GM15510 (cell line): Measurements from ENCODE around the gene MYO19.

Experiments used
- POLR2A ChIP-seq: IDR thresholded peaks from 3 replicates; pipeline ENCODE4 v1.6.1; 2011; ENCODE audit warnings: borderline replicate concordance; ENCODE audit not compliant: insufficient read length; ENCODE audit errors: extremely low read depth

Gene MYO19

DNA sequence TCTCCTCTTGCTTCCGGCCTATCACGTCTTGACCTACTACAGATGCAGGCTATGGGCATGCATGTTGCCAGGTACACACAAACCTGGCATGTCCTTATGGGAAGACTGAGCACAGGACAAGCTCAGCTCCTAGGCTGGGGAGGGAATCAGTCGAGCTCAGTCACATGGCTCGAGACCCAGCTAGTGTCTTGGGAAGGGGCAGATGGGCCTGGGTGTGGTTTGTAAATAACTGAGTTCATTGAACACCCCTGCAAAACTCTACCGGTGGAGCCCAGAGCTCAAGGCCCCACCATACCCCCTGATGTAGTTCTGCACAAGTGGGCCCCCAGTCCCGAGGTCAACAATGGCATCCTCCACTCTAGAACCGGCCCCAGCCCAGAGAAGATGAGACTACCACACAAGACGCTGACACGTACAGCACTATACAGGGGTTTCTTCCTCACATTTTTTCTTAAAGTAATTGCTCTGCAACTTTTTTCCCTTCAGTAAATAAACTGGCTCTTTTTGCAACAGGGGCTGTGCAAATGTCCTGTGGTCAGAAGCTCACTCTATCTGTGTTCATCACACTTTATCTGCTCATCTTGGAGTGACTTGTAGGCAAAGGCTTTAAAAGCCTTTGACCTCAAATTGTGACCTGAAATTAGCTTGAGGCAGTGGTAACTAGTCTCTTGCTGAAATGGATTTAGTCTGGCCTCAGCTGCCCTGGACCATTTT, 25.2 kb downstream of the MYO19 start:
- TF ChIP-seq POLR2A, result no peak

DNA sequence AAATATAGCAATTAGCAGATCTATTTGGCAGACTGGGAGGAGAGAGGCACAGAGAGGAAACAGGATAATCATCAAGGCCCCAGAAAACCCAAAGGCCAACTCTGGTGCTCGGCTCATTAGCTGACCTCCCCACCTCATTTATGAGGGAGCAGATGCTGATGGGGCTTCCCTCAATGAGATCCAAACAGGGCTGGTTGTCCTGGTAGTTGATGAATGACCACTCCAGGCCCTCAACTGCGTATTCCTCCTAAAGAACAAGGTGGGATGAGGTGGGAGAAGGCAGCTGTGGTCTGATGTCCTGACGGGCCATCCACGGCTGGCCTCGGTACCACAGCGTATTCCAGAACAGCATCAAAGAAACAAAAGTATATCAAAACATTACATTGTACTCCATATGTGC, 27.4 kb downstream of the MYO19 start:
- TF ChIP-seq POLR2A, result no peak

DNA sequence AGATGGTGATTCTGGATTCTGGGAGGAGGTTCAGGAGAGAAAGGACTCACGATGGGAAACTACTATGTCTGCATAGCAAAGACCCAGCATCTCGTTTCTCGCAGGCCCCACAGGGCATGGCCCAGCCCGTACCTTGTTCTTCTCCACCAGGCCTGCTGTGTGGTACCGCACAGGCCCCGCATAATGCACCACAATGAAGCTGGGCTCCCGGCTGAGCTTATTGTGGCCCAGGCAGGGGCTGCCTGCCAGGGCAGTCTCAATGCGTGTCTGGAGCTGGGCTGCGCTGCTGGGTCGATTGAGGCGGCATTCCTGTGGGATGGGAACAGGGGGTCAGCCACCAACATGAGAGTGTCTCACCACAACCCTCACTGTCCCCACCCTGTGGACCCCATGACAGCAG, 27.8 kb downstream of the MYO19 start:
- no peak for TF ChIP-seq POLR2A

DNA sequence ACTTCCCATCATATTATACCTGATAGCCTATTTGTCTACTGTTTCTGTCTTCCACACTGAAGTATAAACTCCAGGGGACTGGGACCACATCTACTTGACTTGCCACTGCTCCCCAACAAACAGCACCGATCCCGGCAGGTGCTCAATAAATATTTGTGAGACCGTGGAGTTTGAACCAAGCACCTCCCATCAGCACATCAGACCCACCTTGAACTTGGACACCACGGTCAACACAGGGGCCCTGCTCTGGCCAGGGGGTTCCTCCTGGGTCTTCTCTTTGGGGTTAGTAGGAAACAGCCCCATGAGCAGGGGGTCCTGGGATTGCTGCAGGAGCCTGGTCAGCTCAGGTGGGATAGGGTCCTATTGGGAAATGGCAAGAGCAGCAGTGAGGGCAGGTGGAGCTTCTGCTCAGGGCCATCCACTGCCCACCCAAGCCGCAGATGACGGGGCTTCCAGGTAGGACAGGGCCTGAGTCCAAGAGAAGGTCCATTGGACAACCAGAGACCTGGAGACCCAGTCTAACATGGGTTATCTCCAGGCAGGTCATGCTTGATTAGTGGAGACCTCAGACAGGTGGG, 28.3 kb downstream of the MYO19 start:
- TF ChIP-seq POLR2A, result no peak

DNA sequence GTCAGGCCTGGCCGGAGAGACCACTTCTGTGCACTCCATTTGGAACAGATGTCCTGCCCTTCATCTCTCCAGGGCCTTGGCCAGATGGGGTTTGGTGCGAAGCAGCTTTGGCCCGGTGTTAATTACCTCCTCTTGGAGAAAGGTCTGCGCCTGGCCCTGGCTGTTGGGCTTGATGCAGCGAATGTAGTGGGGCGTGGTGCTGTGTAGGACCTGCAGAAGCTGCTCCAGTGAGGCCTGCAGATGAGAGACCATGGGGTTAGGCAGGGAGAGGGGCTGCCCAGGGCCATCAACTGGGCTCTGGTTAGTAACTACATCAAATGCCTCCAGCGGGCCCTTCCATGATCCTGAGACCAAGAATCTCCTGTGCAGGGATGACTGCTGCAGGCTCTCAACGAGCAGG, 29.5 kb downstream of the MYO19 start:
- TF ChIP-seq POLR2A, result no peak

DNA sequence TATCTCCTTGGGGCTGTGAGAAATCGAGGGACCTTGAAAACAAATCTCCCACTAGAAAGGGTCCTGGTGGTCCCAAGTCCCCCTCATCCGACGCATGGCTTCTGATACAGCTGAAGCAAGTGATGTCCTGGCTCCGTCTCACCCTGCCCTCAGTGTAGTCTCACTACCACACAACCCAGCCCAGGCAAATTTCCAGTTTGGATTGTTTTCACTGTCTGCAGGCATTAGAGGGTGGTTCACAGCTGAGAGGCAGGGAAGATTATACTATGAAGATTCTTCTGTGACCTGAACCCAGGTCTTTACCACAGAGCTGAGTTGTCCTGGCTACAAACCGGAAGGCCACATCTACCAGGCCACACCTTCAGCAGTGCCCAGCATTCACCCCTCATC, 30.5 kb downstream of the MYO19 start:
- no peak for TF ChIP-seq POLR2A

DNA sequence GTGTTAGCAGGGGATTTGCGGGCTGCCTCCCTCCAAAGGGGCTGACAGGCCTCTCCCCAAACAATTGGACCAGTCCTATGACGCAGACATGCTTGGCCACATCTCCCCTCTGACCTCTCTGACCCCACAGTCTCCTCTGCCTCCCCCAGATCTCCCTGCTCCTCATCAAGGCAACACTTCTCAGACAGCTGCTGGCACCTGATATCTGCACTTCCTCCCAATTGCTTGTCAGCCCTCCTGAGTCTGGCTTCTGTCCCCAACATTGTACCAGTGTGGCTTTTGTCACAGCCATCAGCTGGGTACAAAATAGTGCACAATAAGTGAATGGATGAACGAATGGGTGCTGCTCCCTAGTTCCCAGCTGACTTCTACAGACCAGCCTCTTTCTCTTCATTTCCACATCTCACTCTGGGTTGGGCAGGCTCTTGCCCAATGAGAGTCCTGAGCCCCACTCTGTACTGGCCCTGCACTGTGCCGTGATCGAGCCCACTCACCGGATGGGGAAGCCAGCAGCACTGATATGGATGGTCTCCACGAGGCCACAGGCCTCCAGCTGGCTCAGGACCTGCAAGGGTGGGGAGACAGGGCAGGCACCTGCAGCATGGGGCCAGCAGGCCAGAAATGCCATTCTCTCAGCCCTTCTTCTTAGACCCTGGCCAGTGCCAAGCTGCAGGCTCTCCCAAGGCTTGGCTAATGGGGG, 31.1 kb downstream of the MYO19 start:
- TF ChIP-seq POLR2A, result no peak

DNA sequence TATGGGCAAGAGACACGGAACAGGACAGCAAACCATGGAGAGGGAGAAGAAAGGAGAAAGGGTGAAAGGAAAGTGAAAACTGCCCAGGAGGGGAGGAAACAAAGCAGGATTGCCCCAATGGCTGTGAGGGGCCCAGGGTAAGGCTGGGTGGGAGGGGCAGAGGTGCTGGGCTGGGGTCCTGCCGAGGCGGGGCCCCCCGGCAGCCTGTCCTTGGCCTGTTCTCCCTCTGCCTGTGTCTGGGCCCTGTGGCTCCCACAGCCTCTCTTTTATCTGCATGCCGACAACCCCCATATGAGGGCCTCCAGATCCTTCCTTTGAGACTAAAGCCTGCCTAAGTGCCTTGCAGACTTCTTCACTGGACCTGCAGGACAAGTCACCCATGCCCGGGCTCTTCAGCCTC, 32.7 kb downstream of the MYO19 start:
- no peak for TF ChIP-seq POLR2A

DNA sequence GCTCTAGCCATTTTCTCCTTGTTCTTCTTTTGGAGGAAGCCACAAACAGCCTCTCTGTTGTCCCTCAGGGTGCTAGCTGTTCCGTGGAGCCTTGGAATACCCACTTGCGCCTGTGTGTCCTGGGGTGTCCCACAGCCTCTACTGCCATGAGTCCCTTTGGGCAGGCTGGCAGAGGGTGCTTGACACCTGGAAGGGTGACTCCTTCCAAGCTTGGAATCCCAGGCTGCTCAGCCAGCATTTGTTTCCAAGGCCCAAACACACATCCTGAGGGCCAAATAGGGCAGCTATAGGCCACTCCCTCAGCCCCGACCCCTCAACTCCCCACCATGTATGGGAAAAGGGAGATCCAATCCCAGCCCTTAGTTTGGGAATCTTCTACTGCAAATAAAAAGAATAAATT, 33.3 kb downstream of the MYO19 start:
- TF ChIP-seq POLR2A, result no peak

DNA sequence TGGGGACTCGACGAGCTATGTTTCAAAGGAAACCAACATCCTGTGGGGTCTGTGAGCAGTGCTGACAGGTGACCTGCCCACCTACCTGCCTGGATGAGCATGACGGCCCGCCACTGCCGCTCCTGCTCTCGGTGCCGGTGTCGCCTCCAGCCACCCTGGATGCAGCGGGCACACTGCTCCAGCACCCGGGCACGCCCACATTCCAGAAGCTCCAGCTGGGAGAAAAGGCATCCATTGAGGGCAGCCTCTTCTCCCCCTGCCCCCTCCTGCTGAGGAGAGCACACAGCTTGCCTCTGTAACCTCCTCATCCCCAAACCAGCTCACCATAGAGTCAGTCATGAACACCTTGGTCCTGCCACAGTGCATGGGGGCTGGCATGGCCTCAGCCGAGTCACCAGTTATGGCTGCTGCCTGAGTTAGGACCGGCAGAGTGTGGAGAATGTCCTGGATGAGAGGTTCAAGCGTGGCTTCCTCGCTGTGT, 33.9 kb downstream of the MYO19 start:
- TF ChIP-seq POLR2A, result no peak

DNA sequence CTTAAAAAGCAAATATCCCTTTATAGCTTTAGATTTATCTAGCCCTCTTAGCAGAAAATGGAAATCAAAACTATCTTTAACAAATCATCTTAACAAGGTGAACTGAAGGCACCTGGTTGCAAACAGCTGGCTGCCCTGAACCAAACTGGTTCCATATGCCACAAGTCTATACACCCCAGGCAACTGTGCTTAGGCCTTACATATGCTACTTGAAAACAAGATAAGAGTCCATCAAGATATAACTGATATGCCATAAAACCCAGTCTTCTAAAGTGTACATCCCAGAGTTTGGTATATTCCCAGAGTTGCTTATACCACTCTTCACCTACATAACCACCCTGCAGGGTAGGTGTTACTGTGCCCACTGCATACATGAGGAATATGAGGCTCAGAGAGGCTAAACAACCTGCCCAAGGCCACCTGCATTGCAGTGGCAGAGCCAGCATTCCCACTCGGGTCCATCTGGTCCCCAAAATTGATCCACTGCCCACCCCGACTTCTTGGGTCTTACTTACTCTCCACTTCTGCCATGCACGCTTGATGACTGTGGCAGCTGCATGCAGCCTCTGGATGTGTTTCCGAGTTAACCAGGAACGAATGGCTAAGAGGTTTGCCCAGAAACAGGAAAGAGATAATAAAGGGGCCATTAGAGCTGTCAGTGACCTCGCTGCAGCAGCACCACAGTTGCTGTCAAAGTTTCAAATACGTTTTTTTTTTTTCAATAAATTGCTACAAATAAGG, 35.9 kb downstream of the MYO19 start:
- TF ChIP-seq POLR2A, result no peak

DNA sequence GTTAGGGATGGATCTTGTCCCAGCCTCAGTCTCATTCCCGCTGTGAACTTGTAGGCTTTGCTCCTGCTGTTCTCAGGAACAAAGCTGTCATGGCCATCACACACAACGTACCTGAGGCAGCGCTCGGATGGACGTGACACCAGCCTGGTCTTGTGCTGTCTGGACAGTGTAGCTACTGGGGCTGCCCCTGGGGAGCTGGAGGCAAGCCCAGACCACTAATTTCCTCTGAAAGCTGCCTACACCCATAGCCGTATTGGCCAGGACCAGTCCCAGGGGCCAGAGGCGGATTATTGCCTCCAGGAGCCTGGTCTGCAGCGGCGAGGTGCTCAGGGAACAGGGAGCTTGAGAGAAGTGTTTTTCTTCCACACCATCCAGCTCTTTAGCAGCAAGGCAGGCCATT, 36.5 kb downstream of the MYO19 start:
- no peak for TF ChIP-seq POLR2A

DNA sequence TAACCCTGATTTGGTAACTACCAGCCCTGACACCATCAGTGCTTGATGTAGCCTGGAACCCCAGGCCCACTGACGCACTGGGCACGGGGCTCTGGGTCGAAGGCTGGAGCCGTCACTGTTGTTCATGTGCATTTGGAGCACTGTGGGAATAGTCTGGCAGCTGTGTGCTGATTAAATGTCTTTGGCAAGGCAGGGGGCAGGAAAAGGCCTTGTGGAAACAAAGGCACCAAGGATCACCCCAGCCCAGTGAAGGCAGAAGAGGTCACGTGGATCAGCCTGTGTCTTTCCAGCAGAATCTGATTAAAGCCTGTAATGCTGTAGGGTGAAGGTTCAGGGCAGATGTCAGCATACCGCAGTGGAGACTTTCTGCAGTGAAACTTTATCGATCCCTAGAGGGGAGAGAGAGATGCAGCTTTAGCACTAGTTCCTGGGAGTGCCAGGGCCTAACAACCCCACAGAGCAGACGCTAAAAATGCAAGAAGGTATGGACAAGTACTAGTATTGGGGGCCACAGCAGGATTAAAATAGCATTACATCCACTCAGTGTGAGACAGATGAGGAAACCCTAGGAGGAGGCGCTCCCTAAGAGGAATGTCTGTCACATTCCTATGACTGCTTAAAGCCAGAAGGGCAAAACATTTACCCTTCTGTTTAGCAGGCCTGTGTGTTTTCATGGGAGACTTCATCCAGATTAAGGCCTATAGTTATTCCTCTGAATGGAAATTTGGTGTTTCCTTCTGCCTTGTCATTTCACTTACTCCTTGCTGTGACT, 38.5 kb downstream of the MYO19 start:
- TF ChIP-seq POLR2A, result no peak

DNA sequence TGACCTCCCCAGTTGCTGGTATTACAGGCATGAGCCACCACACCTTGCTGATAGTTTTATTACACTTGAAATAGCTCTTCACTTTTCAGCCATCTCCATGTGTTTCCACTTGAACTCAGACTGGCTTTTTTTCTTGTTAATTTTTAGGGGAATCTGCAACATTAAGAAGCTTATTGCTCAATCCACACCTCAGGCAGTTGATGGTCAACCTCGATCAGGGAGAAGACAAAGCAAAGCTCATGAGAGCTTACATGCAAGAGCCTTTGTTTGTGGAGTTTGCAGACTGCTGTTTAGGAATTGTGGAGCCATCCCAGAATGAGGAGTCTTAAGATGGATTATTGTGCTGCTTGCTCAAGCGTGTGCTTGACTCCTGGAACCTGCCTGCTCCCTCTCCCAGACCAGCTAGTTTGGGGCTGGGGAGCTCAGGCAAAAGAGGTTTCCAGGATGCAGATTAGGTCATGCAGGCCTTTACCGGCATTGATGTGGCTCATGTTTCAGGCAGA, 39.5 kb downstream of the MYO19 start:
- TF ChIP-seq POLR2A, result no peak

DNA sequence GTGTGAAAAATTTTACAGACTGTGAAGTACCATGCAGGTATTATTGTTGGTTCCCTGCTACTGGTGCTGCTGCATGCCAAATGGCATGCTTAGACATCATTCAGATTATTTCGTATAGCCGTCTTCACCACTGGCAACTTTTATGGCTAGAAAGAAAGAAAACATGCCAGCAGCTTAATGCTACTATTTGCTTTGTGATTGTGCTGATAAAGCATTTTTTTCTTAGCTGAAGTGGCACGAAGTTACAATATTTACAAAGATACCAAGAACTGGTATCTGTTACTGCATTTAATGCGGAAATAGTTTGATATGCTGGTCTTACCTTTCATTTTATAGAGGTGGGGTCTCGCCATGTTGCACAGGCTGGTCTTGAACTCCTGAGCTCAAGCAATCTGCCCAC, 40.0 kb downstream of the MYO19 start:
- no peak for TF ChIP-seq POLR2A

DNA sequence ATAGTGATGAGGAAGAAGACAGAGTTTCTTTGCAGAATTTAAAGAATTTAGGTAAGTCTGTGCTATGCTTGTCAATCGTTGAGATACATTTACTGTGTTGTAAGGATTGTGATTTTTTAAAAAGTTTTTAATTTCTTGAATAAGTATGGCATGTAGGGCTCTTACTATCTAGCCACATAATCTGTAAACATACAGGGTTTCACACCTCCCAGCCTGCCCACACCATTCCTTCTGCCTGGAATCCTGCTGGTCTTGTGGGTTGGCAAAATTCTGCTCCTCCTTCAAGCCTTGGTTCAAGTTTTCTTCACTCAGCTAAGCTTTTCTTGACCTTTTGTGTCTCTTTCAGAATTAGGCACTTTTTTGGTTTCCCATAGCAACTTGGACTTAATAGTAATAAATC, 40.7 kb downstream of the MYO19 start:
- no peak for TF ChIP-seq POLR2A
